GM23338 (cell line): ENCODE measurements around the gene SCAND1. TPM values are rescaled to one million over a fixed set of nuclear protein-coding genes. Genes with fewer than 3 reads are reported as not detected.

Experiments used
- ATAC-seq: fragments of 200-7000 bp; cut with Tn5 transposase; 3 replicates; pipeline ENCODE4 v1.9.1; 2020
- DNase-seq: peaks from one replicate; pipeline ENCODE4 v3.0.0-alpha.2; 2015; ENCODE audit warnings: low spot score
- H2AFZ ChIP-seq: fragments of 200-600 bp; sonication (generic); 2 replicates; pipeline ENCODE4 v1.8.0; 2016; ENCODE audit warnings: antibody characterized with exemption, mild to moderate bottlenecking, moderate library complexity
- H3F3A ChIP-seq: fragments of 200-600 bp; sonication (generic); replicated peaks from 2 replicates; pipeline ENCODE4 v1.8.0; 2017; ENCODE audit warnings: antibody characterized with exemption, mixed run types, low read depth
- H3K27ac ChIP-seq: fragments of 200-600 bp; sonication (generic); 2 replicates; pipeline ENCODE4 v1.6.1; 2016; ENCODE audit warnings: low read depth
- H3K27me3 ChIP-seq: fragments of 200-600 bp; sonication (generic); 2 replicates; pipeline ENCODE4 v1.8.0; 2016; ENCODE audit warnings: mild to moderate bottlenecking, mixed run types, moderate library complexity; ENCODE audit not compliant: insufficient read depth
- H3K36me3 ChIP-seq: fragments of 200-600 bp; sonication (generic); 2 replicates; pipeline ENCODE4 v1.8.0; 2016; ENCODE audit warnings: mild to moderate bottlenecking; ENCODE audit not compliant: insufficient read depth
- H3K4me1 ChIP-seq: fragments of 200-600 bp; sonication (generic); 2 replicates; pipeline ENCODE4 v1.8.0; 2016; ENCODE audit warnings: mild to moderate bottlenecking, moderate library complexity; ENCODE audit not compliant: insufficient read depth
- H3K4me2 ChIP-seq: fragments of 200-600 bp; sonication (generic); 2 replicates; pipeline ENCODE4 v1.7.1; 2017; ENCODE audit warnings: mixed run types
- H3K4me3 ChIP-seq: fragments of 200-600 bp; sonication (generic); 2 replicates; pipeline ENCODE4 v1.6.1; 2016; ENCODE audit warnings: mixed run types
- H3K79me2 ChIP-seq: fragments of 200-600 bp; sonication (generic); replicated peaks from 2 replicates; pipeline ENCODE4 v1.8.0; 2017; ENCODE audit warnings: mild to moderate bottlenecking; ENCODE audit not compliant: insufficient read depth
- H3K9me2 ChIP-seq: fragments of 200-600 bp; sonication (generic); 2 replicates; pipeline ENCODE4 v1.8.0; 2017; ENCODE audit not compliant: insufficient read depth
- H4K20me1 ChIP-seq: fragments of 200-600 bp; sonication (generic); replicated peaks from 2 replicates; pipeline ENCODE4 v1.8.0; 2017; ENCODE audit warnings: mild to moderate bottlenecking; ENCODE audit not compliant: insufficient read depth
- H3K27ac Mint-ChIP-seq: 2 replicates; pipeline ENCODE4 v1.8.0; 2020; ENCODE audit warnings: inconsistent platforms, mild to moderate bottlenecking, moderate library complexity, mixed read lengths
- H3K27me3 Mint-ChIP-seq: 3 replicates; pipeline ENCODE4 v1.8.0; 2022; ENCODE audit warnings: low read depth, mild to moderate bottlenecking, moderate library complexity, mixed read lengths, inconsistent platforms; ENCODE audit not compliant: insufficient read depth, poor library complexity
- H3K36me3 Mint-ChIP-seq: 3 replicates; pipeline ENCODE4 v1.8.0; 2021; ENCODE audit warnings: low read depth, mild to moderate bottlenecking, inconsistent platforms, moderate library complexity, mixed read lengths
- H3K4me1 Mint-ChIP-seq: 3 replicates; pipeline ENCODE4 v1.8.0; 2020; ENCODE audit warnings: mild to moderate bottlenecking, inconsistent platforms, mixed read lengths
- H3K4me3 Mint-ChIP-seq: 3 replicates; pipeline ENCODE4 v1.8.0; 2021; ENCODE audit warnings: moderate library complexity, mild to moderate bottlenecking, inconsistent platforms, mixed read lengths
- H3K9me3 Mint-ChIP-seq: 3 replicates; pipeline ENCODE4 v1.8.0; 2020; ENCODE audit warnings: moderate library complexity, mild to moderate bottlenecking, inconsistent platforms, mixed read lengths
- ETS1 ChIP-seq: IDR thresholded peaks from 2 replicates; pipeline ENCODE4 v1.6.1; 2016; ENCODE audit warnings: antibody characterized with exemption
- EZH2 ChIP-seq: fragments of 200-600 bp; sonication (generic); IDR thresholded peaks from one replicate; pipeline ENCODE4 v1.8.0; 2017; ENCODE audit warnings: antibody characterized with exemption, mild to moderate bottlenecking, low read depth; ENCODE audit not compliant: unreplicated experiment
- EZH2phosphoT487 ChIP-seq: fragments of 200-600 bp; sonication (generic); IDR thresholded peaks from one replicate; pipeline ENCODE4 v1.8.1; 2018; ENCODE audit warnings: antibody characterized with exemption; ENCODE audit not compliant: unreplicated experiment
- JUNB ChIP-seq: IDR thresholded peaks from one replicate; pipeline ENCODE4 v1.6.1; 2016; ENCODE audit warnings: antibody characterized with exemption; ENCODE audit not compliant: unreplicated experiment
- NANOG ChIP-seq: IDR thresholded peaks from 2 replicates; pipeline ENCODE4 v1.6.1; 2016; ENCODE audit warnings: antibody characterized with exemption, borderline replicate concordance
- POLR2AphosphoS5 ChIP-seq: IDR thresholded peaks from 2 replicates; pipeline ENCODE4 v1.6.1; 2016; ENCODE audit warnings: antibody characterized with exemption, low read depth
- STAT1 ChIP-seq: IDR thresholded peaks from one replicate; pipeline ENCODE4 v1.6.1; 2016; ENCODE audit warnings: antibody characterized with exemption; ENCODE audit not compliant: unreplicated experiment
- ZNF114 ChIP-seq: fragments of 250-450 bp; sonication (Bioruptor Pico); IDR thresholded peaks from 2 replicates; pipeline ENCODE4 v1.5.0; 2020; ENCODE audit warnings: mild to moderate bottlenecking, moderate library complexity
- ZNF331 ChIP-seq: fragments of 250-450 bp; sonication (Bioruptor Pico); IDR thresholded peaks from 2 replicates; pipeline ENCODE4 v1.5.0; 2020; ENCODE audit warnings: low read depth, mild to moderate bottlenecking, moderate library complexity
- ZNF462 ChIP-seq: fragments of 250-450 bp; sonication (Bioruptor Pico); IDR thresholded peaks from 2 replicates; pipeline ENCODE4 v1.5.0; 2020; ENCODE audit warnings: mild to moderate bottlenecking, moderate library complexity
- polyA plus RNA-seq: library from polyadenylated mRNA; unstranded; fragments of >200 nt; fragmentation: Nextera tagmentation; extraction: Ambion mirVana; gene quantifications from 2 replicates; pipeline ENCODE4 v1.2.1, GENCODE V29; 2016
- total RNA-seq: library from RNA; depleted of rRNA; stranded (reverse); fragments of >200 nt; shearing (Covaris generic); gene quantifications from 2 replicates; pipeline ENCODE4 v1.2.3, GENCODE V29; 2014
- TF ChIP-seq, protein P1 (sequence below), 2 experiments: fragments of 200-600 bp in 1 of 2; sonication (generic) in 1 of 2; conservative IDR thresholded peaks; 2 replicates each; pipeline versions ENCODE4 v1.5.1 to v1.6.1; 2016 to 2017; ENCODE audit warnings: antibody characterized with exemption in 2 of 2, low read depth in 2 of 2, mild to moderate bottlenecking in 2 of 2, moderate library complexity in 1 of 2
- TF ChIP-seq, protein P2 (sequence below): IDR thresholded peaks from one replicate; pipeline ENCODE4 v1.6.1; 2018; ENCODE audit warnings: antibody characterized with exemption; ENCODE audit not compliant: unreplicated experiment

SCAND1 gene
- total and polyA plus RNA-seq, 2 experiments from 2014 or later, result 118 to 245 TPM

- H3K27me3 Mint-ChIP-seq, result peaks cover 2% of the 10 kb centered on the region
- no peak overlapping the region for H3K4me3 ChIP-seq
- H4K20me1 ChIP-seq, result no peaks in the 10 kb centered on the region
- H3K27ac ChIP-seq, result no peak overlapping the region
- no peak for ATAC-seq
- no peaks in the 10 kb centered on the region for H3K4me1 ChIP-seq
- H3K27me3 ChIP-seq, result no peaks in the 10 kb centered on the region
- no peaks in the 10 kb centered on the region for H3K9me2 ChIP-seq
- DNase-seq, result no peak
- H3K36me3 ChIP-seq, result no peaks in the 10 kb centered on the region
- no peaks in the 10 kb centered on the region; the same call in 2 of the 3 replicates for H3K9me3 Mint-ChIP-seq
- H2AFZ ChIP-seq, result no peak overlapping the region
- no peak for TF ChIP-seq JUNB
- no peak for TF ChIP-seq STAT1
- no peak for TF ChIP-seq ZNF114 (CRISPR knock-in tag)
- no peak for TF ChIP-seq EZH2phosphoT487
- TF ChIP-seq ZNF331 (CRISPR knock-in tag), result no peak
- TF ChIP-seq, protein P1, sequence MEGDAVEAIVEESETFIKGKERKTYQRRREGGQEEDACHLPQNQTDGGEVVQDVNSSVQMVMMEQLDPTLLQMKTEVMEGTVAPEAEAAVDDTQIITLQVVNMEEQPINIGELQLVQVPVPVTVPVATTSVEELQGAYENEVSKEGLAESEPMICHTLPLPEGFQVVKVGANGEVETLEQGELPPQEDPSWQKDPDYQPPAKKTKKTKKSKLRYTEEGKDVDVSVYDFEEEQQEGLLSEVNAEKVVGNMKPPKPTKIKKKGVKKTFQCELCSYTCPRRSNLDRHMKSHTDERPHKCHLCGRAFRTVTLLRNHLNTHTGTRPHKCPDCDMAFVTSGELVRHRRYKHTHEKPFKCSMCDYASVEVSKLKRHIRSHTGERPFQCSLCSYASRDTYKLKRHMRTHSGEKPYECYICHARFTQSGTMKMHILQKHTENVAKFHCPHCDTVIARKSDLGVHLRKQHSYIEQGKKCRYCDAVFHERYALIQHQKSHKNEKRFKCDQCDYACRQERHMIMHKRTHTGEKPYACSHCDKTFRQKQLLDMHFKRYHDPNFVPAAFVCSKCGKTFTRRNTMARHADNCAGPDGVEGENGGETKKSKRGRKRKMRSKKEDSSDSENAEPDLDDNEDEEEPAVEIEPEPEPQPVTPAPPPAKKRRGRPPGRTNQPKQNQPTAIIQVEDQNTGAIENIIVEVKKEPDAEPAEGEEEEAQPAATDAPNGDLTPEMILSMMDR (conservative IDR thresholded peaks at IDR 0.05; ENCODE audit: low read depth in 2 of 2), result no peak
- TF ChIP-seq, protein P2, sequence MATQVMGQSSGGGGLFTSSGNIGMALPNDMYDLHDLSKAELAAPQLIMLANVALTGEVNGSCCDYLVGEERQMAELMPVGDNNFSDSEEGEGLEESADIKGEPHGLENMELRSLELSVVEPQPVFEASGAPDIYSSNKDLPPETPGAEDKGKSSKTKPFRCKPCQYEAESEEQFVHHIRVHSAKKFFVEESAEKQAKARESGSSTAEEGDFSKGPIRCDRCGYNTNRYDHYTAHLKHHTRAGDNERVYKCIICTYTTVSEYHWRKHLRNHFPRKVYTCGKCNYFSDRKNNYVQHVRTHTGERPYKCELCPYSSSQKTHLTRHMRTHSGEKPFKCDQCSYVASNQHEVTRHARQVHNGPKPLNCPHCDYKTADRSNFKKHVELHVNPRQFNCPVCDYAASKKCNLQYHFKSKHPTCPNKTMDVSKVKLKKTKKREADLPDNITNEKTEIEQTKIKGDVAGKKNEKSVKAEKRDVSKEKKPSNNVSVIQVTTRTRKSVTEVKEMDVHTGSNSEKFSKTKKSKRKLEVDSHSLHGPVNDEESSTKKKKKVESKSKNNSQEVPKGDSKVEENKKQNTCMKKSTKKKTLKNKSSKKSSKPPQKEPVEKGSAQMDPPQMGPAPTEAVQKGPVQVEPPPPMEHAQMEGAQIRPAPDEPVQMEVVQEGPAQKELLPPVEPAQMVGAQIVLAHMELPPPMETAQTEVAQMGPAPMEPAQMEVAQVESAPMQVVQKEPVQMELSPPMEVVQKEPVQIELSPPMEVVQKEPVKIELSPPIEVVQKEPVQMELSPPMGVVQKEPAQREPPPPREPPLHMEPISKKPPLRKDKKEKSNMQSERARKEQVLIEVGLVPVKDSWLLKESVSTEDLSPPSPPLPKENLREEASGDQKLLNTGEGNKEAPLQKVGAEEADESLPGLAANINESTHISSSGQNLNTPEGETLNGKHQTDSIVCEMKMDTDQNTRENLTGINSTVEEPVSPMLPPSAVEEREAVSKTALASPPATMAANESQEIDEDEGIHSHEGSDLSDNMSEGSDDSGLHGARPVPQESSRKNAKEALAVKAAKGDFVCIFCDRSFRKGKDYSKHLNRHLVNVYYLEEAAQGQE, result no peak
- TF ChIP-seq ZNF462 (CRISPR knock-in tag), result no peak
- no peak for TF ChIP-seq EZH2
- no peak for TF ChIP-seq POLR2AphosphoS5
- TF ChIP-seq ETS1, result no peak
- TF ChIP-seq NANOG, result no peak
- no peaks in the 10 kb centered on the region for H3F3A ChIP-seq
- H3K4me3 Mint-ChIP-seq, result no peak overlapping the region
- no peaks in the 10 kb centered on the region; the same call in 1 of the 3 replicates for H3K4me1 Mint-ChIP-seq
- H3K79me2 ChIP-seq, result no peaks in the 10 kb centered on the region
- no peak overlapping the region for H3K4me2 ChIP-seq
- H3K36me3 Mint-ChIP-seq, result no peaks in the 10 kb centered on the region
- no peak overlapping the region for H3K27ac Mint-ChIP-seq
These were observed 31.5 kb upstream of the SCAND1 start for GRCh38 chr20:35985806-35986205.
